DOHH2 (cell line): ENCODE results near the gene KCTD14.

Experiments used
- H3F3A ChIP-seq: fragments of 200-600 bp; sonication (generic), shearing (Covaris generic); 2 replicates; pipeline ENCODE4 v1.6.0; 2016; ENCODE audit warnings: antibody characterized with exemption, mild to moderate bottlenecking; ENCODE audit not compliant: control insufficient read depth, insufficient read depth
- H3K27ac ChIP-seq: fragments of 200-600 bp; sonication (generic); 2 replicates; pipeline ENCODE4 v1.5.1; 2014; ENCODE audit warnings: low read depth, mild to moderate bottlenecking, low read length, moderate library complexity
- H3K27me3 ChIP-seq: fragments of 200-600 bp; sonication (generic); 2 replicates; pipeline ENCODE4 v1.6.1; 2014; ENCODE audit warnings: mild to moderate bottlenecking, low read length, mixed read lengths; ENCODE audit not compliant: control insufficient read depth
- H3K36me3 ChIP-seq: fragments of 200-600 bp; sonication (generic); 2 replicates; pipeline ENCODE4 v1.6.1; 2014; ENCODE audit warnings: mild to moderate bottlenecking, low read length, moderate library complexity, mixed read lengths; ENCODE audit not compliant: control insufficient read depth
- H3K4me1 ChIP-seq: fragments of 200-600 bp; sonication (generic); 2 replicates; pipeline ENCODE4 v1.6.1; 2014; ENCODE audit warnings: mild to moderate bottlenecking, low read length, mixed read lengths; ENCODE audit not compliant: control insufficient read depth
- H3K4me2 ChIP-seq: fragments of 200-600 bp; sonication (generic); 2 replicates; pipeline ENCODE4 v1.6.0; 2014; ENCODE audit warnings: mild to moderate bottlenecking, low read length, moderate library complexity
- H3K4me3 ChIP-seq: fragments of 200-600 bp; sonication (generic); 2 replicates; pipeline ENCODE4 v1.5.1; 2014; ENCODE audit warnings: mild to moderate bottlenecking, low read length, mixed read lengths
- H3K79me2 ChIP-seq: fragments of 200-600 bp; sonication (generic); 2 replicates; pipeline ENCODE4 v1.6.1; 2014; ENCODE audit warnings: mild to moderate bottlenecking, low read length, mixed read lengths; ENCODE audit not compliant: control insufficient read depth
- H3K9me2 ChIP-seq: fragments of 200-600 bp; sonication (generic); replicated peaks from 2 replicates; pipeline ENCODE4 v1.6.1; 2014; ENCODE audit warnings: mild to moderate bottlenecking, low read length, mixed read lengths; ENCODE audit not compliant: control insufficient read depth
- H3K9me3 ChIP-seq: fragments of 200-600 bp; sonication (generic); 2 replicates; pipeline ENCODE4 v1.6.1; 2014; ENCODE audit warnings: antibody characterized with exemption, low read length, mixed read lengths; ENCODE audit not compliant: control insufficient read depth, insufficient read depth
- H4K20me1 ChIP-seq: fragments of 200-600 bp; sonication (generic); 2 replicates; pipeline ENCODE4 v1.6.0; 2014; ENCODE audit warnings: low read depth, mild to moderate bottlenecking, antibody characterized with exemption, low read length, moderate library complexity; ENCODE audit not compliant: control insufficient read depth, insufficient read depth
- CTCF ChIP-seq: fragments of 200-600 bp; sonication (generic); IDR thresholded peaks from one replicate; pipeline ENCODE4 v1.5.1; 2014; ENCODE audit warnings: antibody characterized with exemption, mild to moderate bottlenecking, low read depth, low read length; ENCODE audit not compliant: poor library complexity, severe bottlenecking
- EZH2phosphoT487 ChIP-seq: fragments of 200-600 bp; sonication (generic); IDR thresholded peaks from 2 replicates; pipeline ENCODE4 v1.6.1; 2017; ENCODE audit warnings: borderline replicate concordance, mild to moderate bottlenecking, antibody characterized with exemption, low read length, moderate library complexity, mixed read lengths

The KCTD14 gene

GRCh38 chr11:78022397-78023396 lies at the start of gene KCTD14:
KCTD14 (minus strand) TSS chr11:78023276; CDS start chr11:78023249, 27 bp downstream.
- no peaks in the 10 kb centered on the region for H3K36me3 ChIP-seq
- H3K9me2 ChIP-seq = no peaks in the 10 kb centered on the region
- H3K27ac ChIP-seq = no peak within 1 kb of the TSS
- H3K9me3 ChIP-seq = no peaks in the 10 kb centered on the region
- H3F3A ChIP-seq = no peaks in the 10 kb centered on the region
- H3K4me2 ChIP-seq = no peak within 1 kb of the TSS
- no peaks in the 10 kb centered on the region for H4K20me1 ChIP-seq
- H3K4me3 ChIP-seq = no peak within 1 kb of the TSS
- TF ChIP-seq CTCF (no peak), EZH2phosphoT487 (no peak)
- no peaks in the 10 kb centered on the region for H3K4me1 ChIP-seq
- H3K79me2 ChIP-seq = no peaks in the 10 kb centered on the region
- peaks cover 8% of the 10 kb centered on the region; the same call in 1 of the 2 replicates for H3K27me3 ChIP-seq

GRCh38 chr11:78072455-78072854 lies 49.4 kb upstream of the KCTD14 start:
- TF ChIP-seq CTCF (no peak), EZH2phosphoT487 (no peak)
- Histone ChIP-seq H3F3A (no peaks in the 10 kb centered on the region), H4K20me1 (0 out of 2 replicates have a peak, but pooled peaks cover 5% of the 10 kb centered on the region), H3K4me3 (no peak overlapping the region), H3K9me2 (no peaks in the 10 kb centered on the region), H3K4me2 (no peak overlapping the region), H3K4me1 (peaks cover 5% of the 10 kb centered on the region), H3K27me3 (no peaks in the 10 kb centered on the region), H3K9me3 (no peaks in the 10 kb centered on the region), H3K36me3 (peaks cover 38% of the 10 kb centered on the region), H3K79me2 (peaks cover 38% of the 10 kb centered on the region), H3K27ac (no peak overlapping the region)

- H3K4me3 ChIP-seq = no peak overlapping the region
- peaks cover 31% of the 10 kb centered on the region for H3K79me2 ChIP-seq
- no peaks in the 10 kb centered on the region for H3K9me2 ChIP-seq
- TF ChIP-seq CTCF (no peak), EZH2phosphoT487 (no peak)
- no peaks in the 10 kb centered on the region for H3F3A ChIP-seq
- no peak overlapping the region for H3K4me2 ChIP-seq
- H3K4me1 ChIP-seq = peaks cover 4% of the 10 kb centered on the region
- H3K36me3 ChIP-seq = peaks cover 38% of the 10 kb centered on the region
- no peaks in the 10 kb centered on the region for H3K9me3 ChIP-seq
- H4K20me1 ChIP-seq = 0 out of 2 replicates have a peak, but pooled peaks cover 5% of the 10 kb centered on the region
- H3K27me3 ChIP-seq = no peaks in the 10 kb centered on the region
- H3K27ac ChIP-seq = no peak overlapping the region
Observed at GRCh38 chr11:78071717-78072116, 48.6 kb upstream of the KCTD14 start.
